ENCODE data around the gene TUSC2.
A peak's percentile ranks its signal among the peaks of the same experiment; 100 is the strongest.

TUSC2 gene

GRCh38 chr3:50347187-50347813 lies 19.3 kb upstream of the TUSC2 start:
- H3K4me2 ChIP-seq (ENCODE audit: low read depth, low read length, poor library complexity, severe bottlenecking), result no peak overlapping the region
- H3K27me3 ChIP-seq (ENCODE audit: low read length), result no peaks in the 10 kb centered on the region
- H3K36me3 ChIP-seq (ENCODE audit: low read length), result no peaks in the 10 kb centered on the region
- no peaks in the 10 kb centered on the region for H4K20me1 ChIP-seq (ENCODE audit: low read depth, low read length)
- H3K4me3 ChIP-seq (ENCODE audit: insufficient read depth, low read length, poor library complexity, severe bottlenecking), result no peak overlapping the region
- H3K9ac ChIP-seq (ENCODE audit: low read length), result no peak overlapping the region
- no peaks in the 10 kb centered on the region for H3K9me3 ChIP-seq (ENCODE audit: insufficient read depth, low read length)
- no peaks in the 10 kb centered on the region for H3F3A ChIP-seq (ENCODE audit: insufficient read depth)
- no peak overlapping the region for H2AFZ ChIP-seq (ENCODE audit: low read depth, low read length, severe bottlenecking)
- no peaks in the 10 kb centered on the region for H3K9me2 ChIP-seq (replicated peaks; ENCODE audit: insufficient read depth, low read length)
- H3K79me2 ChIP-seq (ENCODE audit: insufficient read depth, low read length), result peaks cover 16% of the 10 kb centered on the region
- peak; percentile 63 for TF ChIP-seq CTCF (IDR thresholded peaks at IDR 0.05; ENCODE audit: insufficient read depth, low read length, poor library complexity, severe bottlenecking)
- no peak for TF ChIP-seq EZH2phosphoT487 (conservative IDR thresholded peaks at IDR 0.05; ENCODE audit: low read length)
- H3K27ac ChIP-seq (ENCODE audit: low read depth, low read length), result no peak overlapping the region

GRCh38 chr3:50345586-50346234 lies 17.7 kb upstream of the TUSC2 start, which contains the start of gene ZMYND10:
ZMYND10 (minus strand) TSS chr3:50345732; CDS start chr3:50345579, 153 bp downstream.
- Histone ChIP-seq H4K20me1 (ENCODE audit: low read depth, low read length) (no peaks in the 10 kb centered on the region), H3K9me3 (ENCODE audit: insufficient read depth, low read length) (no peaks in the 10 kb centered on the region), H3K9ac (ENCODE audit: low read length) (peak within 1 kb of the TSS; percentile 45; the same call in 1 of the 2 replicates), H3K79me2 (ENCODE audit: insufficient read depth, low read length) (peaks cover 11% of the 10 kb centered on the region; the same call in 1 of the 2 replicates), H3K27ac (ENCODE audit: low read depth, low read length) (no peak within 1 kb of the TSS), H3K4me2 (ENCODE audit: low read depth, low read length, poor library complexity, severe bottlenecking) (peak within 1 kb of the TSS; percentile 48), H3K36me3 (ENCODE audit: low read length) (no peaks in the 10 kb centered on the region), H3K9me2 (replicated peaks; ENCODE audit: insufficient read depth, low read length) (no peaks in the 10 kb centered on the region), H3K4me3 (ENCODE audit: insufficient read depth, low read length, poor library complexity, severe bottlenecking) (no peak within 1 kb of the TSS), H2AFZ (ENCODE audit: low read depth, low read length, severe bottlenecking) (no peak within 1 kb of the TSS), H3K27me3 (ENCODE audit: low read length) (no peaks in the 10 kb centered on the region), H3F3A (ENCODE audit: insufficient read depth) (no peaks in the 10 kb centered on the region)
- no peak for TF ChIP-seq EZH2phosphoT487 (conservative IDR thresholded peaks at IDR 0.05; ENCODE audit: low read length)
- no peak for TF ChIP-seq CTCF (IDR thresholded peaks at IDR 0.05; ENCODE audit: insufficient read depth, low read length, poor library complexity, severe bottlenecking)

- Histone ChIP-seq H3K36me3 (ENCODE audit: low read length) (no peaks in the 10 kb centered on the region), H3K79me2 (ENCODE audit: insufficient read depth, low read length) (peaks cover 7% of the 10 kb centered on the region; the same call in 1 of the 2 replicates), H3K9me3 (ENCODE audit: insufficient read depth, low read length) (no peaks in the 10 kb centered on the region), H3K27me3 (ENCODE audit: low read length) (no peaks in the 10 kb centered on the region), H3K9ac (ENCODE audit: low read length) (0 out of 2 replicates have a peak overlapping the region, but pooled peaks have one; percentile 45), H3K9me2 (replicated peaks; ENCODE audit: insufficient read depth, low read length) (no peaks in the 10 kb centered on the region), H3K4me3 (ENCODE audit: insufficient read depth, low read length, poor library complexity, severe bottlenecking) (no peak overlapping the region), H3K4me2 (ENCODE audit: low read depth, low read length, poor library complexity, severe bottlenecking) (peak overlapping the region; percentile 48), H3K27ac (ENCODE audit: low read depth, low read length) (no peak overlapping the region), H3F3A (ENCODE audit: insufficient read depth) (no peaks in the 10 kb centered on the region), H2AFZ (ENCODE audit: low read depth, low read length, severe bottlenecking) (no peak overlapping the region), H4K20me1 (ENCODE audit: low read depth, low read length) (no peaks in the 10 kb centered on the region)
- no peak for TF ChIP-seq CTCF (IDR thresholded peaks at IDR 0.05; ENCODE audit: insufficient read depth, low read length, poor library complexity, severe bottlenecking)
- no peak for TF ChIP-seq EZH2phosphoT487 (conservative IDR thresholded peaks at IDR 0.05; ENCODE audit: low read length)
Observed at GRCh38 chr3:50345008-50345407, 17.0 kb upstream of the TUSC2 start.

All from SU-DHL-6 (cell line).